ENCODE results near the gene NKD2.
"Not testable (repeated sequence)": the region's sequence is repeated elsewhere in the genome, so short reads cannot be mapped to it uniquely, and the experiment has no call there.

Gene NKD2

DNA sequence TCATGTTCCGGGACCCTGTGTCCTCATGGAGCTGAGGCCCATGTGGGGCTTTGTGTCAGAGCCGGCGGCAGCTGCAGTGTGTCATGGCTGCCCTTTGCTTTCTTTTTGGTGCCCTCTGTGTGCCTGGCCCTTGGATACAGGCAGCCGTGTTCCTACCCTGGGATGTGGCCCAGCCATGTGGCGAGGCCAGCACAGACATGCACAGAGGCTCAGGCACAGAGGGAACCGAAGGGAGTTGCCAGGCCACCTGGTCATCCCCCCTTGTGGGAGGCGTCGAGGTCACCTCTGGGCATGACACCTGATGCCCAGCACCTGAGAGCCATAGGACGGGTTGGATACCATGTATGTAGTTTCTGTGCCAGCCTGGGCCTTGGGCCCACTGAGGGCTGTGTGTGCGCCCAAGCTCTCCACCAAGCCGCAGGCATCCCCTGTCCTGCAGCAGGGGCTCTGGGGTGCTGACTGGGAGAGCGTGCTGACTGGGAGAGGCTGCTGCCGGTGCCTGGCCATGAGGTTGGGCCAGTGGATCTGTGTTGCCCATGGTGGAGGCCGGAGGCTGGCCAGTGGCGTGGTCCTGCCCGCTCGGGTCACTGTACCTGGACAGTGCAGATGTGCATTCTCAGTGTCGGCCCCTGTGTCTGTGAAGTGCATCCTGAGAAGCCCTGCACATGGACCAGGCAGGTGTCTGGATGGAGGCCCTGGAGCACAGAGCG, 4.8 kb downstream of the NKD2 start:
- no peak for DNase-seq (ENCODE audit: low spot score)

DNA sequence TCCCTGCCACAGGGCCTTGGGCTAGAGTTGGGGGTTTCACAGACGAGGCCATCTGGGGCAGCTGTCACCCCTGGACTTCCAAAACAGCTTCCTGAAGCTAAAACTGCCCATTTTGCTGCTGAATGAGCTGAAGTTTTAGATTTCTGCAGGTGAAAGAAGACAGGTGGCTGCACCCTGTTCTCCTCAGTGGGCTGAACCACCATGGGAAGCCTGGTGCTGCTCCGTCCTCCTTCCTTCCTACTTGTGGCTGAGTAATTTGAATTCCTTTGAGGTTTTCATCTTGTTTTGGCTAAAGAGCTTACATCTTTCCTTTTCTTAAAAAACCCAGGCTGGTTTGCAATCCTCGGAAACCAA, 5.3 kb downstream of the NKD2 start:
- no peak for DNase-seq (ENCODE audit: low spot score)

DNA sequence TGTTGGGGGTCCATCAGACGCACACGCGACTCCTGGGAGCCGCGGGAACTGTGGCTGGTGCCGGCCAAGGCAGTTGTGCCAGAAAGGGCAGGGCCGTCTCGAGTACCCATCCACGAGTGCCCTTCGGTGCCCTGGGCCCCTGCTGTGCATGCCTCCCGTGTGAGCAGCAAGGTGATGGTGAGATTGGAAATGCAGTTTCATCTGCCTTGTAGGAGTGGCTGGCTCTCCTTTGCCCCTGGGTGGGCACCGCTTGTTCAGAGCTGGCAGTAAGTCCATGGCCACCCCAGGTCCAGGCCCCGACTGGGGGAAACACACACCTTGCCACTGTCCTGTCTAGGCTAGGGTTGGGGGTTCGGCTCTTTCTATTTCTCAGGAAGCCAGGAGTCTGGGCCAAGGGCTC, 5.7 kb downstream of the NKD2 start:
- no peak for DNase-seq (ENCODE audit: low spot score)

DNA sequence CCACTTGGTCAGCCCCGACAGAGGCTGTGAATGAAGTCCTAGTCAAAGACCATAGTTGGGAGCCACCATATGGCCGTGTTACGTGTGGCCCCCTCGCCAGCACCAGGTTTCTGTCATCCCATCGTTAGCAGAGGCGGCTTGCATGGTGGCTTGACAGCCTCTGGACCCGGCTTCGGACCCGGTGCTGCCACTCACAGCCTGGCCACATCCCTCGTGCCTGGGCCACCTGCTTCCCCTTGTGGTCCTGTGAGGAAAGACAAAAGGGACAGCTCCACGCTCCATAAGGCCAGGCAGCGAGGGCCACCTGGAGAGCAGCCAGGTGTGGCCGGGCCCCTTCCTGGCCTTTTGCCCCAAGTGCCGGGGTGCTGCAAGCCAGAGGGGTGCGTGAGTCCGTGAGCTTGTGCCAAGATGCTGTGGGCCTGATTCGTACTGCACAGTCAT, 6.2 kb downstream of the NKD2 start:
- DNase-seq (ENCODE audit: low spot score) = no peak

DNA sequence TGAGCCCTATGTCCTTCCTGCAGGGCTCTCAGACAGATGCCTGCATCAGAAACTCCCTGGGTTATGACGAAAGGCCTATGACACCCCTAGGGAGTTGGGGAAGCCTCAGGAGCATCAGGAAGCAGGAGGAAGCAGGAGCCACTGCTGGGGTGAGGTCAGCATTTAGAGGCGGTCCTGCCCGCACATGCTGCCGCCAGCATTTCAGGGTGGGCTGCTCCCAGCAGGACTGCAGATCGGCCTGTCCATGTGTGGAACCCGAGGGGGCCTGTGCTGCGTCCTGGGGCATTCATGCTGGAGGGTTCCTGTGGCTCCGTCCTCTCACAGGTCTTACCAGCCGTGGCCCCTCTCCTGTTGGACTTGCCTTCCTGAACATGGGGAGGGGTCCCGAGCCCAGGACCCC, 6.9 kb downstream of the NKD2 start:
- DNase-seq (ENCODE audit: low spot score) = no peak

DNA sequence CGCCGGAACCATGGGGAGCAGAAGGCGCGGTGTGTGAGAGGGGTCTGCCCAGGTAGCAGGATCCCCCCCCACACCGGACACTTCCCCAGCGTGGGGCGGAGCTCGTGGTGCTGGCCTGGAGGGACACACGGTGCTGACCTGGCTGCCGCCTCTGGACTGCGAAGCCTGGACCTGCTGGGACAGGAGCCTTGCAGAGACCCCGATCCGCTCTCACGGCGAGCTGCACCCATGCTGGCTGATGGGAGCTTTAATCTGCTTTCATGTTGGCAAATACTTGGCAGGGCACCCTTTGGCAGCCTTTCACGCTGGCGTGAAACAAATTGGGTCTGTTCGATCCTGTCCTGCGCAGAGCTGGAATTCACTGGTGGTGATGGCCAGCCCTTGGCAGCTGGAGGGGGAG, 7.4 kb downstream of the NKD2 start:
- no peak for DNase-seq (ENCODE audit: low spot score)

DNA sequence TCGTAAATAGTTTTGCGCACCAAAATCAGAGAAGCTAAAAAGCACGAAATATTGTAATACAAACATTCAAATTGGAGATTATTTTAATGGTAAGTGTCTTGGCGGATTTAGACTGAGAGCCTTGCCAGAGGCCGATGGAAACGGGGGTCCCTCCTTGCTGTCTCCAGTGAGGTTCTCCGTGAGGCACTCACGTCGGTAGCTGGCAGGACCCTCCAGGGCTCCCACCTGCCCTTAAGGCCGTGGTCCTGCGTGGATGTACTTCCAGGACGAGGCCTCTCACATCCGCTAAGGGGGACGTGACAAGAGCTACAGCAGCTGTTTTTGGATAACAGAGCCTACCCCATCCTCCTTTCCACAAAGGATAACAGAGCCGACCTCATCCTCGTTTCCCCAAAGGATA, 7.9 kb downstream of the NKD2 start:
- DNase-seq (ENCODE audit: low spot score) = no peak

DNA sequence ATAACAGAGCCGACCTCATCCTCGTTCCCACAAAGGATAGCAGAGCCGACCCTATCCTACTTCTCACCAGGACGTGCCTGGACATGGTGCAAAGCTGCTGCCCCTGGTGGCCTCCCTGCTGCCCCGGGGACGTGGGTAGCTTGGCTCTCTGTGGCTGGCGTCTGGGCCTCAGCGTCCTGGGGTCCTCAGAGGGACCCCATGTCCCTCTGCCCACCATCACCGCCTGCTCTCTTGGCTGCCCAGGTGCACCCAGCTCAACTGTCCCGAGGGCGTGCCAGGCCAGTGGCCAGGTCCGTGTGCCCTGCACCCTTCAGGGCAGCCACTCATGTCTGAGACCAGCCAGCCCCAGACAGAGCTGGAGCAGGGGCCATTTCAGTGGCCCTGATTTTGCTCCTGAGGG, 8.5 kb downstream of the NKD2 start:
- no peak for DNase-seq (ENCODE audit: low spot score)

DNA sequence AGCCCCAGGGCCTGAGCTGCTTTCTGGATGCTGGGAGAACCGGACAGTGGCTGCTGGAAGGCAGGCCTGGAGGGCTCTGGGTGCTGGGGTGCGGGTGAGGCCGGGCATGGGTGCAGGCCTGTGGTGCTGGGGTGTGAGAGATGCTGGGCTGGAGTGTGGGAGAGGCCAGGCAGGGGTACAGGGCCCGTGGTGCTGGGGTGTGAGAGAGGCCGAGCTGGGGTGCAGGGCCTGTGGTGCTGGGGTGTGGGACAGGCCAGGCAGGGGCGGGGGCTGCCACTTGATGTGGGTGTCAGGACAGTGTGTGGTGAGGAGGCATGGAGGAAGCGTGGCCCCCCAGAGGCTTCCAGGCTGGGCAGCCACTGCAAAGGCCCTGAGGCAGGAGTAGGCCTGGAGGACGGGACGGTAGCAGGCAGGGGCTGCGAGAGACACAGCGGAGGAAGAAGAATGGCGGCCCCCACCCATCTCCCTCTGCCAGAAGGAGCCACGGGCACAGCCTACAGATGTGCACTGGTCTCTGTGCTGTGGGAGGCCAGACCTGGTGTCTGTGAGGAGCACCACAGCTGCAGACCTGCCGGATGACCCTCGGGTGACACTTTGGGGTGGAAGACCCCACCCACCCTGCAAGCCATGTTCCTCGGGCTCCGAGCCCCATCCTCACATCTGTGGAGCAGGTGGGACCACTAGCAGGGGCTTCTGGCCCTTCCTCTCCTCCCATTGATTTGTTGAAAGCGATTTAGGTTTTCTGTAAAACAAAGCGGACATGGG, 9.3 kb downstream of the NKD2 start:
- no peak for DNase-seq (ENCODE audit: low spot score)

DNA sequence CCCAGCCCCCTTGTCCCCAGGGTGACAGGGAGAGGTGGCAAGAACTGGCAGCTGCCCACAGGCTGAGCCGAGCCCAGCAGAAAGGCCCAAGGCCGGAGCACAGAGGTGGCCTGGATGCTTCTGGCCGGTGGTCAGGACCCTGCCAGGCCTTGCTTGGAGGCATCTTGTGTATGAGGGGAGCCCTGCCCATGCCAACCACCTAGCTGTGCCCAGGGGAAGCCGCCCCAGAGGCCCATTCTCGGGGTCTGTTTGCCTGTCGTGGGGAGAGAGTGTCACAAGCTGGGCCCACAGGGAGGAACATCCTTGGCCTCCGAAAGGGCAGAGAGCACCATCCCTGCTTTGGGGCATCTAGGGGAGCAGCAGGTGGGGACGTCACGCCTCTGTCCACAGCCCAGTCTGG, 10.0 kb downstream of the NKD2 start:
- no peak for DNase-seq (ENCODE audit: low spot score)

DNA sequence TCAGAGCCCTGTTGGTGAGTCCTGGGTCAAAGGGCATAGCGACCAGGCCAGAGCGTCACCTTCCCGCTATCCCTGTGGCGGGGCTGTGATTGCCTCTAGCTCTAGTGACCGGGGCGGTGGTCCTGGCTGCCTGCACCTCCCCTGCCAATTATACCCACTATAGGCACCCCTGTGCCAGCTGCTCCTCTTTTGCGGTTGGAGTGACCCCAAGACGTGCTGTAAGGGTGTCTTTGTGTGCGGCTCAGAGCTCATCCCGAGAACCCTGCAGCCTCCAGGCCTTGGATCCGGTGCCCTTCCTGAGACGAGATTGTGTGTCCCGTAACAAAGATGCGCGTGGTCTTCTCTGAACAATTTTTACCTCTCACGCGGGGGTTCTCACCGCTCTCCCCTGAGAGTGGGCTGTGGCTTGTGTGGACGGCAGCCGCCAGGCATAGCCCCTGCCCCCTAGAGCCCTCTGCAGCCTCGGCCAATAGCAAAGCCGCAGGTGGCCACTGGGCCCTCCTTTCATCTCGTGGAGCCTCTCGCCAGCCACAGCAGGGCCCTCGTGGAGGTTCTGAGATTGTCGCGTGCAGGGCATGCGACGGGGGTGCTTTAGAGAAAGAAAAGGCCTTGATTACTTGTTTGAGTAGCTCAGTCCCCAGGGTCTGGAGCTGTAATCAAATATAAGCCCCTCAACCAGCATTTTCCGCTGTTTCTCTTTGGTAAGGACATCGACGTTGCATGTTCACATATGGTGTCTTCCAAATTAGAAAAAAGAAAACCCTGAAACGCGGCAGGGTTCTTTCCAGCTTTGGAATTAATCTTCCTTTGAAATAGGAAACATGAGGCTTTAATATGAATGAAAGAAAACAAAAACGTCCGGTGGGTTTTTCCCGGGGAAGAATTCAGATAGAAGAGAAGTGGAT, 10.7 kb downstream of the NKD2 start:
- no peak for DNase-seq (ENCODE audit: low spot score)

DNA sequence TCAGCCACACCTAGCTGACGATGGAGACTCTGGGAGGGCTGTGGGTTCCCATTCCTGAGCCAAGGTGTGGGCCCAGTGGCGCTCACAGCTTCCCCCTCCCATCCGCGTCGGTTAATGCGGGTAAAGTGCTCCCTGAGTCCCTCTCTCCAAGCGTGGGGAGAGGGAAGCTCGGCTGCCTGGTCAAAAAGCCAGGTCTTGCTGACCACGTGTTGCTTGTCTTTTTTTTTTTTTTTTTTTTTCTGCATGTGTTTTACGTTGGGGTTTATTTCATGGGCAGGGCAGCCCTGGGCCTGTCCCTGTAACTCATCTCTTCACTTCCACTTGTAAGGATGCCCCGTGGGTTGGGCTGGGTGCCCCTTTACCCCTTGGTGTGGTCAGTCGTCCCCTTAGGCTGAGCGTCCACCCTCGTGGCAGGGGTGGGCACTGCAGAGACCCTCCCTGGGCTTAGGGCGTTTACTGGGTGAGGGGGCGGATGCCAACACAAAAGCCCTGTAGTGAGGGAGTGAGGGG, 11.9 kb downstream of the NKD2 start:
- no peak for DNase-seq (ENCODE audit: low spot score)

DNA sequence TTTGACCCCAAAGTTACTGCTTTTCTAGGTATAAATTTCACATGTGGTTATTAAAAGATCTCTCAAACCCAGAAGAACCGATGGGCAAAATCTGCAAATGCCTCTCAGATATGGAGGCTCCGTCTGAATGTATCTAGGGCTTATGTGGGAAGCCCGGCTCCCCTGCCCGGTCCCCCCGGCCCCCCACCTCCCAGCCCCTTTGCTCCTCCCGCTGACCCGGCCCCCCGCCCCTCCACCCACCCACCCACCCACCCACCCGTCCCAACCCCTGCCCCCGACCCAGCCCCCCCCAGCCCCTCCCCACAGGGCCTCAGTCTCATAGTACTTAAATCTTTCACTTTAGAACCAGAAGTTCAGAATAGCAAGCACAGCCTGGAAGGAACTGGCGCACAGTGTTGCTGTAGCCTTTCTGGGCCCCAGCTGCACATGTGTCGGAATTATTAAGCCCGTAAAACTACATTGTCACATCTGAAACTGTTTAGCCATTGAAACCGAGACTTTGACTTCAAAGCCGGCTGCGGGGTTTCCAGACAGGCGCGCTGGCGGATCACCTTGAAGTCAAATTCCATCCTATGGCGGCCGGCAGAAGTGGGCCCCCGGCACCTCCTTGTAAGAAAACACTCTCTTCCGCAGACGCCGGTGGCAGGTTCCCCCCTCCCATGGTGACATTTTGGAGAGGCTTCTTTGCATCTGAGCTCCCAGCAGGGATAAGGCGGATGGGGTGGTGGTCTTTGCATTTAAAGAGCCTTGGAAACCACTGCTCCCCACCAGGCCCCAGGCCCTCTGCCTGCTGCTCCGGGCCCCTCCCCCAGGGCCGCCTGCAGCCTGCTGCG, 12.8 kb downstream of the NKD2 start:
- DNase-seq (ENCODE audit: low spot score) = peak; percentile 82

DNA sequence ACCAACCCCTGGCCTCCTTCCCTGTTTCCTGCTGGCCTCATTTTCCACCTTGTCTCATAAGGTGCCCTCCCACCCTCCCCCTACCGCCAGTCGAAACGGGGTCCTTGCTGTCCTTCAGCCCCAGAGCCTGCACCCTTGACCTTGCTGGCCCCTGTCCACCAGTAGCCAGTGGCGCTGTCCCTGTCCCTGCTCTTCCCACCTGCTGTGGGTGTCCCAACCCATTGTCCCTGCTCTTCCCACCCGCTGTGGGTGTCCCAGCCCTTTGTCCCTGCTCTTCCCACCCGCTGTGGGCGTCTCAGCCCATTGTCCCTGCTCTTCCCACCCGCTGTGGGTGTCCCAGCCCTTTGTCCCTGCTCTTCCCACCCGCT, 13.4 kb downstream of the NKD2 start:
- not testable (repeated sequence) for DNase-seq (ENCODE audit: low spot score)

DNA sequence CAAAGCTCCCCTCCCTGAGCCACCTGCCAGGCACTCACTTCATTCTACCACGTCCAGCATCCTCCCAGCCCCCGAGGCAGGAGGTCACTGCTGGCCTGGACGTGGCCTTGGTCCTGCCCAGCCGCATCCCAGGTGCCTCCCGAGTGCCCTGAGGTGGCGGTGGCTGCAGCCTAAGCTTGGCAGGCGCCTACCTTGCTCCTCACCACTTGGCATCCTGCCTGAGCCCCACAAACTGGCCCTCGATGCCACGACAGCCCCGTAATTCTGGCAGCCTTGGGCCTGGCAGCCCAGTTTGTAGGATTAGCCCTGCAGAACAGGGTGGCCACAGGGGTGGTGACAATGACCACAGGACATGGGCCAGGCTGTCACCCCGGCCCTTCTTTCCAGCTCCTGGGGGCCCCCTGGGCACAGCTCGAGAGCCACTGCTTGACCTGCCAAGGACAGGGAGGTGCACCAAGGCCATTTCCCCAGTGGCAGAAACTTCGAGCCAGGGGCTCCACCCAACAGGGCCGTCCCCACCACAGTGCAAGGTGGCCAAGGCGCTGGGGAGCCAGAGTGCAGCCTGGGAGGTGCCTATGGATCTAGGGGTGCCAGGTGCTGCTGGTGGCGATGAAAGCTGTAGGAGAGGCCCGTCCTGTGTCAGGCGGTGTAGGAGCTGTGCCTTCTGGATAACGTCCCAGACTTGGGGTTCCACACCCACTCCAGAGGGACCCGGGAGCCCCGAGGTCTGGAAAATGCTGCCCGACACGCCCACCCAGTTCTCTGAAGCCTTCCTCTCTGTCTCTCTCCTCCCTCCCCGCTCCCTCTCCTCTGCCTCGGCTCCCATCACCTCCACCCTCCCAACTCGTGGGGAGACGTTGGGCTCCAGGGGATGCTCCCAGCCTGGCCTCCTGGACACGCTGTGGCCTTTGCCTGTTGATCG, 18.4 kb downstream of the NKD2 start:
- no peak for DNase-seq (ENCODE audit: low spot score)

DNA sequence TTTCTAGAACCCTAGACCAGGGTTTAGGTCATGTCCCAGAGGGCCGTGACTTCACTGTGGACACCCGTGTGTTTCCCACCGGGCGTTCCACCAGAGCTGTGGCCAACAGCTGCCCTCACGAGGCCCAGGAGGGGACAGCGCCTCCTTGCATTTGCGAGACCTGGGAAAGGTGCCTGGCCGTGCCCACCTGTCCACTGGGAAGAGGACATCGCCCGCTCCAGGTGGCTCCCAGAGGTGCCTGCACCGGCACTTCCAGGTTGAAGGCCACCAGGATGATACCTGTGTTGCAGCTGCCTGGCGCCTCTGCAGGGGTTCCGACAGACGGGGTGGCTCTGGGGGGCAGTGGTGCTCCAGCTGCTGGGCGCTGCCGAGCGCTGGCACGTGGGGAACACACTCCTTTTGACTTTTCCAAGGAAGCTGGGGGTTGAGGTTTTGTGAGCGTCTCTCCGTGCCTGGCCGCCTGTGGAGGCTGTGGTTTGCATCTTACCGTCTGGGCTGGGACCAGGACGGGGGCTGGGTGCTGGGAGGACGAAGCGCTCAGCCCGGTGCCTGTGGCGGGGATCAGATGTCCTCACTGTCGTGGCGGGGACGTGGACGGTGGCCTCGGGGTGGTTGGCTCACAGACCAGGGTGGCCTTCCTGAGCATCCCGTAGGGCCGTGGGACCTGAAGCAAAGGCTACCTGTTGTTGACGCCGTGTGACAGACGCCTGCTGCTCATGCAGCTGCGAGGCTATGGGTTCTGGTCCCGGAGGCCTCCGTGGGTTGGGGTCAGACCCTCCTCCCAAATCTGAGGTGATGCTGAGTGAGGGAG, 19.2 kb downstream of the NKD2 start:
- no peak for DNase-seq (ENCODE audit: low spot score)

DNA sequence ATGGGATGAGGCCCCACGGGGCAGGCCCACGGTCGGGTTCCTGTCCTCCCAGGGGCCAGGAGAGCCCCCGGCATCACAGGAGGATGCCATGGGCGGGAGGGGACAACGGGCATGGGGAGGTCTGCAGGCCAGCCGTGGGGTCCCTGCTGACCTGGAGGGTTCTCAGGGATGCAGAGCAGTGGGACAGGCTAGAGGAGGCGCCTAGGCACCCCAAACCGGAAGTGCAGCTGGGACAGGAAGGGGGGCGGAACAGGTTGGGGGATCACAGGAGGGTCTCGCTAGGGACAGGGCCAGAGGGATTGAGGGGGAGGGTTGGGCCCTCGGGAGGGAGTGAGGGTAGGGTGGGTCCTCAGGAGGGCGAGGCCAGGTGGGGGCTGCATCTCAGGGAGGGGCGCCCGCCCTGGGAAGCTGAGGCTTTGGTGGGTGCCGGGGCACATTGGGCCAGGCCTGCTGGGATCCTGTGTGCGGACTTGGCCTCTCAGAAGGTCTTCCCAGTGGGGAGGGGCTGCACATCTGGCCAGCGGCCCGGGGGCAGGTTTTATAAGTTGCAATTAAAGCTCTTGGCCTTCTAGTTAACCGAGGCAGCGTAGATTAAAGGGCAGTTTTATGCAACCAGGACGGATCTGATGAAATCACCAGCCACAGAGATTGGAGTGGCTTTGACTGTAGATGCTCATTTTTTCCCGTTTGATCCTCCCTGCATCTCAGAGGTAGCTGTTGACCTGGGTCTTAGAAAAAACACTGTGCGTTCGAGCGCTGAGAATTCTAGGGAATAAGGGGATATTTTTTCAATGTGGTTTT, 20.1 kb downstream of the NKD2 start:
- no peak for DNase-seq (ENCODE audit: low spot score)

DNA sequence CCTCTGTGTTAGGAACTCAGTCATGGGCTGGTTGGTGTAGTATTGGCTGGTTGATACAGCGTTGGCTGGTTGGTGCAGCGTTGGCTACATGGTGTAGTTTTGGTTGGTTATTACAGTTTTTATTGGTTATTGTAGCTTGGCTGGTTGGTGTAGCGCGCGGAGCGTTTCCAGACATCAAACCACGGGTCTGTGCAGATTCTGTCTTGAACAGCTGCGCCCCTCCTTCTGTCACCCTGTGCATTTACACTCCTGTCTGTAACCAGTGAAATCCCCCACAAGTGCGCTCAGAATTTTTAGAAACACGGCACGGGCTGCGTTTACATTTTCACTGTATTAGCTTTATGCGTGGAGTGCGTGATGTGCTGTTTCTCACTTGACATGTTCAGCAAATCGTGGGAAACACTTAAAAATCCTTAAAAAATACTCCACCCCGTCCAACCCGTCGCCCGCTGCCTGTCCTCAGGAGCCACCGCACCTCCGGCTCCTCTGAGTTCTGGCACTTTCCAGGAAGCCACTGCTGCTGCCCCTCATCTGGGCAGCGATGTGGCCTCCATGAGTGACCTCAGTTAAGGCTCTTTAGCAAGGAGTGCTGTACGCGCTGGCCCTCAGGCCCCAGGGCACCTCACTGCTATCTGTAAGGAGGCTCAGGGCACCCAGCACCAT, 20.8 kb downstream of the NKD2 start:
- no peak for DNase-seq (ENCODE audit: low spot score)
